Neural progenitor cell (in vitro differentiated cells): ENCODE results near the gene CTNNA3. TPM values are rescaled to one million over a fixed set of nuclear protein-coding genes. Genes with fewer than 3 reads are reported as not detected.

Source experiments
- DNase-seq: peaks from one replicate; pipeline ENCODE4 v3.0.0-alpha.2; 2016; ENCODE audit warnings: low spot score
- H2AFZ ChIP-seq: fragments of 200-600 bp; sonication (generic); replicated peaks from 2 replicates; pipeline ENCODE4 v1.6.1; 2016; ENCODE audit warnings: antibody characterized with exemption
- H3F3A ChIP-seq: fragments of 200-600 bp; sonication (generic); 2 replicates; pipeline ENCODE4 v1.6.1; 2016; ENCODE audit warnings: antibody characterized with exemption, low read depth
- H3K27ac ChIP-seq: fragments of 200-600 bp; sonication (generic); 2 replicates; pipeline ENCODE4 v1.5.1; 2016; ENCODE audit warnings: mild to moderate bottlenecking
- H3K27me3 ChIP-seq: fragments of 200-600 bp; sonication (generic); 2 replicates; pipeline ENCODE4 v1.6.1; 2016; ENCODE audit warnings: mild to moderate bottlenecking, moderate library complexity
- H3K36me3 ChIP-seq: fragments of 200-600 bp; sonication (generic); 2 replicates; pipeline ENCODE4 v1.5.1; 2016
- H3K4me1 ChIP-seq: fragments of 200-600 bp; sonication (generic); 2 replicates; pipeline ENCODE4 v1.6.1; 2016; ENCODE audit warnings: mixed run types
- H3K4me2 ChIP-seq: fragments of 200-600 bp; sonication (generic); 2 replicates; pipeline ENCODE4 v1.6.1; 2016
- H3K4me3 ChIP-seq: fragments of 200-600 bp; sonication (generic); 2 replicates; pipeline ENCODE4 v1.5.1; 2016
- H3K79me2 ChIP-seq: fragments of 200-600 bp; sonication (generic); 2 replicates; pipeline ENCODE4 v1.6.1; 2016; ENCODE audit warnings: low read depth
- H3K9ac ChIP-seq: fragments of 200-600 bp; sonication (generic); 2 replicates; pipeline ENCODE4 v1.6.1; 2016
- H3K9me3 ChIP-seq: fragments of 200-600 bp; sonication (generic); 2 replicates; pipeline ENCODE4 v1.5.1; 2016; ENCODE audit warnings: low read depth
- H4K20me1 ChIP-seq: fragments of 200-600 bp; sonication (generic); 2 replicates; pipeline ENCODE4 v1.6.1; 2016; ENCODE audit warnings: low read depth
- H3K27ac Mint-ChIP-seq: 3 replicates; pipeline ENCODE4 v1.8.0; 2021; ENCODE audit warnings: mixed read lengths
- H3K27me3 Mint-ChIP-seq: 2 replicates; pipeline ENCODE4 v1.8.0; 2022; ENCODE audit warnings: low read depth, mild to moderate bottlenecking, inconsistent platforms, moderate library complexity, mixed read lengths; ENCODE audit not compliant: insufficient read depth
- H3K36me3 Mint-ChIP-seq: 3 replicates; pipeline ENCODE4 v1.8.0; 2021; ENCODE audit warnings: mixed read lengths
- H3K4me1 Mint-ChIP-seq: 3 replicates; pipeline ENCODE4 v1.8.0; 2021; ENCODE audit warnings: mixed read lengths
- H3K4me3 Mint-ChIP-seq: 3 replicates; pipeline ENCODE4 v1.8.0; 2021; ENCODE audit warnings: mild to moderate bottlenecking, moderate library complexity, mixed read lengths
- H3K9me3 Mint-ChIP-seq: 3 replicates; pipeline ENCODE4 v1.8.0; 2020; ENCODE audit warnings: mixed read lengths
- CTCF ChIP-seq: fragments of 200-600 bp; sonication (generic); IDR thresholded peaks from 2 replicates; pipeline ENCODE4 v1.5.1; 2017; ENCODE audit warnings: antibody characterized with exemption, mild to moderate bottlenecking
- EZH2 ChIP-seq: fragments of 200-600 bp; sonication (generic); IDR thresholded peaks from 2 replicates; pipeline ENCODE4 v1.6.1; 2017; ENCODE audit warnings: antibody characterized with exemption, mild to moderate bottlenecking, moderate library complexity
- EZH2phosphoT487 ChIP-seq: fragments of 200-600 bp; sonication (generic); IDR thresholded peaks from 2 replicates; pipeline ENCODE4 v1.6.1; 2017; ENCODE audit warnings: antibody characterized with exemption
- total RNA-seq: library from RNA; depleted of rRNA; stranded (reverse); fragments of >200 nt; gene quantifications from 2 replicates; pipeline ENCODE4 v1.2.3, GENCODE V29; 2015; ENCODE audit warnings: low replicate concordance

Gene CTNNA3
- total RNA-seq, 1 donor from 2014 or later: 12.9 TPM

DNA sequence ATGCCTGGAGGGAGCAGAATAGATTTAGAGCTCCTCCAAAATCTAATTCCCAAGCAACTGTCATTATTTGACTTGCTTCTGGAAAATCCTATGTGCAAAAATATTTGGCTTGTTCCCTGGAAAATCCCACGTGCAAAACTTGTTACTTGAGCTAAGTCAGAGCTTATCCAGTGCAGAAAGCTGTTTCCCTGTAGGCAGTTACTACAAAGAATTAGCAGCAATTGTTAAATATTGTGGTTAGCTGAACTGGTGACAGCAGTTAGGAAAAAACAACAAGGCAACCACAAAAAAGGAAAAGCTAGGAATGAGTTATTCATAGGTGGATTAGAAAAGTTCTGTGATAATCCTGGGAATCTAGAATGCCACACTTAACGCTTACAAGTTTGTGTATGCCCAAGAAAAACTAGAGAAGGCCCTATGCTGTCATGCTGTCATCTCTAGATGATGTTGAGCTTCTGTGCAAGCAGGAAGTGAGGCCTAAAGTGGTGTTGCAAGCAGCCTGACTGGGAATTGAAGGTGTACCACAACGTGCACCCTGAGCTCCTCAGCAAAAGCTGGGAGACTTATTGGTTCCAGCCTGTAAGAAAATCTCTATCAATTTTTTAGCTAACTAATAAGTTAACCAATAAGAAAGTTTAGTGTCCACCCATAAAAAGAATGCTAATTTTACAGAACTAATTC, 1508.8 kb downstream of the CTNNA3 start:
- TF ChIP-seq EZH2phosphoT487 (no peak), EZH2 (no peak), CTCF (no peak)
- no peaks in the 10 kb centered on the region for H3K79me2 ChIP-seq
- no peaks in the 10 kb centered on the region for H3K27me3 ChIP-seq
- H3K36me3 ChIP-seq: no peaks in the 10 kb centered on the region
- no peaks in the 10 kb centered on the region for H3K9me3 ChIP-seq
- no peaks in the 10 kb centered on the region for H3K27me3 Mint-ChIP-seq
- no peaks in the 10 kb centered on the region for H3K9me3 Mint-ChIP-seq
- no peak for DNase-seq
- no peak overlapping the region for H3K9ac ChIP-seq
- H2AFZ ChIP-seq: no peak overlapping the region
- no peak overlapping the region for H3K27ac Mint-ChIP-seq
- no peaks in the 10 kb centered on the region for H3K36me3 Mint-ChIP-seq
- H3K4me3 Mint-ChIP-seq: no peak overlapping the region
- H3K4me2 ChIP-seq: no peak overlapping the region
- H4K20me1 ChIP-seq: no peaks in the 10 kb centered on the region
- no peak overlapping the region for H3K4me3 ChIP-seq
- no peaks in the 10 kb centered on the region for H3K4me1 ChIP-seq
- H3K4me1 Mint-ChIP-seq: no peaks in the 10 kb centered on the region
- H3F3A ChIP-seq: no peaks in the 10 kb centered on the region
- H3K27ac ChIP-seq: no peak overlapping the region

DNA sequence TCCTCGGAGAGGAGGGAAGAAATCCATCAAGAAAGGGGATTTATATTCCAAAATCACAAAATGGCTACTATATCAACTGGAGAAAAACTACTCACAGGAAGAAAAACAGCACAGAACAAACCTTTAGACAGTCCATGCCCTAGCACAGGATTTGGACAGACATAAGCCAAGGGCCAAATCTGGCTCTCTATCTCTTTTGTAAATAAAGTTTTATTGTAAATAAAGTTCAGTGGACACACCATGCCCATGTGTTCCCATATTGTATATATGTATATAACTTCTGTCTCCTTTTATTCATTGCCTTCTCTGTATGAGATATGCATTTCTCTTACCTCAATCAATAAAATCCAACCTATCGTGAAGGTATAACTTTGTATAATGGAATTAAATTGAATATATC, 1513.0 kb downstream of the CTNNA3 start:
- H3K4me1 ChIP-seq: no peaks in the 10 kb centered on the region
- H3K9me3 Mint-ChIP-seq: no peaks in the 10 kb centered on the region
- H3K79me2 ChIP-seq: no peaks in the 10 kb centered on the region
- H3K27ac Mint-ChIP-seq: no peak overlapping the region
- no peak overlapping the region for H3K4me2 ChIP-seq
- no peaks in the 10 kb centered on the region for H3K36me3 Mint-ChIP-seq
- H3K9me3 ChIP-seq: no peaks in the 10 kb centered on the region
- DNase-seq: no peak
- no peak overlapping the region for H3K27ac ChIP-seq
- no peak overlapping the region for H3K4me3 ChIP-seq
- H3K27me3 Mint-ChIP-seq: no peaks in the 10 kb centered on the region
- H3K36me3 ChIP-seq: no peaks in the 10 kb centered on the region
- no peaks in the 10 kb centered on the region for H3F3A ChIP-seq
- TF ChIP-seq CTCF (no peak), EZH2 (no peak), EZH2phosphoT487 (no peak)
- H3K4me3 Mint-ChIP-seq: no peak overlapping the region
- no peaks in the 10 kb centered on the region for H4K20me1 ChIP-seq
- no peak overlapping the region for H3K9ac ChIP-seq
- no peaks in the 10 kb centered on the region for H3K27me3 ChIP-seq
- no peaks in the 10 kb centered on the region for H3K4me1 Mint-ChIP-seq
- no peak overlapping the region for H2AFZ ChIP-seq

DNA sequence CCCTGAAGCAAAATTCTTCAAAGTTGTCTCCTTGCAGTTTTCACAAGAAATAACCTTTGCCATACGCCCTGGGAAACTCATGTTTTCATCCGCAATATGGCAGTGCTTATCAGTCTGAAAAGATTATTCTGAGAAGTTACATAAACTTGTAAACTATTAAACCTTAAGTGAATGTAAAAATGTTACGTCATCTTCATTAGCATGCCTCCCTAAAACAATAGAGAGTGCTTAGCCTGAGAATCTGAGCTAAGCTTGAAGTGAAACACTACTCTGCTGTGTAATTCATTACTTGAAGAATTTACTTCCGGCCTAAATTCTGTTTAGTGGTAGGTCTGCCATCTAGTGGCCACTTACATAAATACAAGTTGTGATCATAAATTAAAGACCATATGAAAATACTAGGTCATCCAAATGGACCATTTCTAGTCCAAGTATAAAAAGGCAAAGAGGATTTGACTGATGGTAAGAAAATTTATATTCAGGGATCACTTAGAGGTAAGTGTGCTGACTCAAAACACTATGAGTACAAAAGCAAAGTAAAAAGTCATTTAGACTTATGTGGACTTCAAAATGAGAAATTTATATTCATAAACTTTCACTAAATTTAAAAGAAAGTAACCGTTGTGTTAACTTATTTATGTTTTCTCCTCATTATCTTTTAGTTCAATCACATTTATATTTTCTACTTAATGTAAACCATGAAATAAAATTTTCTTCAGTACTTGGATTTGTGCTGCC, 1515.2 kb downstream of the CTNNA3 start:
- Histone ChIP-seq H3K4me2 (no peak overlapping the region), H3K9me3 (no peaks in the 10 kb centered on the region), H3K79me2 (no peaks in the 10 kb centered on the region), H2AFZ (peak overlapping the region; percentile 78), H3K4me3 (no peak overlapping the region), H3F3A (no peaks in the 10 kb centered on the region), H3K4me1 (no peaks in the 10 kb centered on the region), H3K36me3 (no peaks in the 10 kb centered on the region), H3K27ac (no peak overlapping the region), H4K20me1 (no peaks in the 10 kb centered on the region), H3K27me3 (no peaks in the 10 kb centered on the region), H3K9ac (no peak overlapping the region)
- Mint-ChIP-seq H3K9me3 (no peaks in the 10 kb centered on the region), H3K4me3 (no peak overlapping the region), H3K27me3 (no peaks in the 10 kb centered on the region), H3K4me1 (no peaks in the 10 kb centered on the region), H3K27ac (no peak overlapping the region), H3K36me3 (no peaks in the 10 kb centered on the region)
- TF ChIP-seq CTCF: peak; percentile 77
- TF ChIP-seq EZH2: no peak
- DNase-seq: peak; percentile 66
